ENCODE results near the gene CLTRN. TPM values are rescaled to one million over a fixed set of nuclear protein-coding genes. Genes with fewer than 3 reads are reported as not detected.

Gene CLTRN
- total and polyA plus RNA-seq, 2 donors (not counting 3 experiments of a cell fraction or from before 2014, with no cell fraction given): 0.04 TPM; not detected in 1

GRCh38 chrX:15599461-15599860 lies 65.1 kb downstream of the CLTRN start:
- no TSS peak for BruUV-seq (replicated peaks)
- intact Hi-C loops (cut with micrococcal nuclease): no loop called here
- TF ChIP-seq FOS (IDR thresholded peaks at IDR 0.05; ENCODE audit: borderline replicate concordance, insufficient read depth, low read length) (no peak), POLR2AphosphoS5 (IDR thresholded peaks at IDR 0.05; ENCODE audit: insufficient read depth, low read depth, low read length) (no peak), MYC (IDR thresholded peaks at IDR 0.05; ENCODE audit: low read depth, low read length) (no peak), EZH2 (IDR thresholded peaks at IDR 0.05; ENCODE audit: borderline replicate concordance, low read depth, low read length, severe bottlenecking) (no peak), CTCF (IDR thresholded peaks at IDR 0.05; ENCODE audit: extremely low read depth in 1 of 2, insufficient read depth in 1 of 2, low read depth in 1 of 2, low read length in 2 of 2) (no peak), GATA2 (IDR thresholded peaks at IDR 0.05; ENCODE audit: insufficient read depth, insufficient read length, low read depth, low read length) (no peak), POLR2A (IDR thresholded peaks at IDR 0.05; ENCODE audit: low read depth, low read length) (no peak), JUN (IDR thresholded peaks at IDR 0.05; ENCODE audit: borderline replicate concordance, insufficient read depth, insufficient read length, low read depth) (no peak)
- TF ChIP-seq, protein P1, sequence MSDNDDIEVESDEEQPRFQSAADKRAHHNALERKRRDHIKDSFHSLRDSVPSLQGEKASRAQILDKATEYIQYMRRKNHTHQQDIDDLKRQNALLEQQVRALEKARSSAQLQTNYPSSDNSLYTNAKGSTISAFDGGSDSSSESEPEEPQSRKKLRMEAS (IDR thresholded peaks at IDR 0.05; ENCODE audit: insufficient read depth, insufficient read length): no peak

More at GRCh38 chrX:15599461-15599860, 65.1 kb downstream of the CLTRN start:
- Histone ChIP-seq H3K79me2 (ENCODE audit: control insufficient read depth, insufficient read depth, low read length) (no peaks in the 10 kb centered on the region), H3K4me3 (replicated peaks in 1 of 3; ENCODE audit: insufficient read depth in 1 of 3, low read depth in 1 of 3, low read length in 3 of 3) (no peak overlapping the region), H3K4me2 (ENCODE audit: insufficient read depth, low read length) (no peak overlapping the region), H3K27ac (ENCODE audit: insufficient read depth, low read depth, low read length) (no peak overlapping the region), H3K4me1 (ENCODE audit: control insufficient read depth, extremely low read depth, insufficient read depth, low read length) (no peaks in the 10 kb centered on the region), H3K9me1 (replicated peaks; ENCODE audit: control insufficient read depth, extremely low read depth, insufficient read depth, low read length) (no peaks in the 10 kb centered on the region), H4K20me1 (replicated peaks; ENCODE audit: control insufficient read depth, extremely low read depth, insufficient read depth, low read length) (no peaks in the 10 kb centered on the region), H3K27me3 (ENCODE audit: control insufficient read depth in 2 of 2, insufficient read depth in 2 of 2, low read length in 2 of 2) (no peaks in the 10 kb centered on the region), H3K9ac (replicated peaks; ENCODE audit: extremely low read depth, insufficient read depth, low read length) (no peak overlapping the region), H3K9me3 (replicated peaks; ENCODE audit: control insufficient read depth, insufficient read depth, low read length) (no peaks in the 10 kb centered on the region), H3K36me3 (ENCODE audit: control insufficient read depth in 2 of 2, extremely low read depth in 1 of 2, insufficient read depth in 2 of 2, low read length in 2 of 2) (no peaks in the 10 kb centered on the region), H2AFZ (ENCODE audit: low read depth, low read length) (no peak overlapping the region)
- CTCF ChIA-PET: interaction anchor here (1.3 kb wide), 1 partner anchor 20 kb away, joined by 3 read pairs; no protein-coding TSS in a partner anchor
- POLR2A ChIA-PET: no interaction called here
- dilution Hi-C loops (cut with MboI; ENCODE audit: extremely low pct_ligation_motif_present, low sequenced_read_pairs): no loop called here
- DNase-seq (ENCODE audit: low read depth, low spot score) (no peak), FAIRE-seq (no peak)
